ENCODE measurements around the gene BMP7.

GRCh38 chr20:57310821-57311514 lies 44.5 kb upstream of the BMP7 start:
- TF ChIP-seq CTCF (IDR thresholded peaks at IDR 0.05): no peak
- no peak for TF ChIP-seq POLR2A (IDR thresholded peaks at IDR 0.05)
